Spleen (tissue), 11 donors: ENCODE results near the gene UQCC2. TPM values are rescaled to one million over a fixed set of nuclear protein-coding genes. Genes with fewer than 3 reads are reported as not detected.

Experiments used
- DNase-seq: peaks from one replicate; pipeline ENCODE4 v3.0.0-alpha.2; 2020
- H3K27ac ChIP-seq, 8 donors: fragments of 200-600 bp; sonication (generic) in 7 of 8; 1 replicate in 4 of 8; 2 replicates in 4 of 8; pipeline versions ENCODE4 v1.5.0 to v1.8.0; 2016 to 2021; ENCODE audit warnings: inconsistent platforms in 4 of 8, mild to moderate bottlenecking in 4 of 8, moderate library complexity in 1 of 8
- H3K27me3 ChIP-seq, 7 donors: fragments of 200-600 bp; sonication (generic) in 6 of 7; replicated peaks in 1 of 7; 1 replicate in 4 of 7; 2 replicates in 3 of 7; pipeline versions ENCODE4 v1.5.0 to v1.8.0; 2016 to 2021; ENCODE audit warnings: inconsistent platforms in 3 of 7, mild to moderate bottlenecking in 1 of 7
- H3K36me3 ChIP-seq, 6 donors: fragments of 200-600 bp; sonication (generic) in 5 of 6; 1 replicate in 4 of 6; 2 replicates in 2 of 6; pipeline versions ENCODE4 v1.5.0 to v1.8.0; 2016 to 2021; ENCODE audit warnings: inconsistent platforms in 2 of 6
- H3K4me1 ChIP-seq, 6 donors: fragments of 200-600 bp; sonication (generic) in 5 of 6; 1 replicate in 3 of 6; 2 replicates in 3 of 6; pipeline versions ENCODE4 v1.5.0 to v1.8.0; 2016 to 2021; ENCODE audit warnings: inconsistent platforms in 3 of 6
- H3K4me3 ChIP-seq, 8 donors: fragments of 200-600 bp; sonication (generic) in 7 of 8; 1 replicate in 4 of 8; 2 replicates in 4 of 8; pipeline versions ENCODE4 v1.5.0 to v1.8.0; 2016 to 2021; ENCODE audit warnings: inconsistent platforms in 4 of 8, mild to moderate bottlenecking in 4 of 8, moderate library complexity in 2 of 8
- H3K9me3 ChIP-seq, 8 donors: fragments of 200-600 bp; sonication (generic) in 7 of 8; 1 replicate in 4 of 8; 2 replicates in 4 of 8; pipeline versions ENCODE4 v1.5.0 to v1.8.0; 2016 to 2021; ENCODE audit warnings: inconsistent platforms in 4 of 8
- CTCF ChIP-seq, 11 experiments: fragments of 200-600 bp in 7 of 11; fragments of 450-650 bp in 4 of 11; sonication (generic) in 4 of 11; IDR thresholded peaks in 8 of 11; conservative IDR thresholded peaks in 3 of 11; 1 replicate in 7 of 11; 2 replicates in 4 of 11; pipeline versions ENCODE4 v1.4.0 to v1.8.0; 2016 to 2021; ENCODE audit warnings: antibody characterized with exemption in 11 of 11, inconsistent platforms in 4 of 11, mild to moderate bottlenecking in 1 of 11
- POLR2A ChIP-seq, 3 donors: fragments of 450-650 bp; IDR thresholded peaks; one replicate each; pipeline ENCODE4 v1.5.1; 2017; ENCODE audit warnings: antibody characterized with exemption in 3 of 3, mild to moderate bottlenecking in 1 of 3
- POLR2AphosphoS5 ChIP-seq, 3 donors: sonication (generic); formaldehyde crosslinking; IDR thresholded peaks; one replicate each; pipeline ENCODE4 v1.5.1; 2017; ENCODE audit warnings: antibody characterized with exemption in 3 of 3
- WGBS, 5 donors: extraction: QIAGEN DNeasy Blood & Tissue Kit in 3 of 5; methylation state at CpG; one replicate each; pipeline versions ENCODE4 v1.1.5 to v1.1.7; 2013 to 2018; 5-methylcytosine and 5-hydroxymethylcytosine counted together
- intact Hi-C: fragments of 100-400 bp; cut with DNase I; formaldehyde crosslinking; loops from one replicate; pipeline ENCODE4 v1.15.0; 2023; ENCODE audit warnings: low total_unique reads
- polyA plus RNA-seq, 3 donors: library from polyadenylated mRNA; stranded (reverse); fragments of 200-250 nt; gene quantifications; one replicate each; pipeline ENCODE4 v1.2.1, GENCODE V29; 2013
- total RNA-seq, 7 donors: library from RNA; depleted of rRNA in 3 of 7; stranded (reverse); fragments of >200 nt in 3 of 7; fragmentation: NEBNext Ultra II Directional in 4 of 7; extraction: Animal tissue kit (Norgen Biotek cat#: 25700) in 4 of 7; gene quantifications; one replicate each; pipeline versions ENCODE4 v1.1.0 to v1.2.1, GENCODE V29; 2016 to 2021
- donor health status: healthy with polysubstance abuse.
- donor health status: DM: no; HTN: no; CAD: no; lungs with moderate emphysema.
- donor health status: DM: no; HTN: no; CAD: no.
- donor health status: Bipolar disorder and iron deficiency.
- donor health status: healthy.
- donor health status: DM: no; HTN: no; CAD: no.
- donor health status: DM: yes; HTN: yes; CAD: no.

Gene UQCC2
- total and polyA plus RNA-seq, 10 donors, result 8.7 to 77.0 (median 34.1) TPM

- DNase-seq, result no peak
- Histone ChIP-seq H3K36me3 (peaks cover 0 to 100% (median 94%) of the 10 kb centered on the region in 6 donors), H3K4me3 (no peak overlapping the region), H3K27ac (no peak overlapping the region), H3K9me3 (no peaks in the 10 kb centered on the region), H3K4me1 (peaks cover 0 to 16% (median 8%) of the 10 kb centered on the region in 6 donors), H3K27me3 (no peaks in the 10 kb centered on the region)
- 67 to 76% (median 73%) methylated on average over 12 of the region's 12 CpGs for WGBS, 5 donors
- TF ChIP-seq POLR2AphosphoS5 (IDR thresholded peaks at IDR 0.05), result no peak
- TF ChIP-seq CTCF (IDR thresholded peaks at IDR 0.05 in 8 of 11, conservative IDR thresholded peaks at IDR 0.05 in 3 of 11), result no peak
- TF ChIP-seq POLR2A (IDR thresholded peaks at IDR 0.05), result no peak
- intact Hi-C loops, result no loop called here
These were observed 32.5 kb downstream of the UQCC2 start for GRCh38 chr6:33678932-33679490.

GRCh38 chr6:33678233-33678931, 33.1 kb downstream of the UQCC2 start:
- Histone ChIP-seq H3K4me3 (no peak overlapping the region), H3K9me3 (no peaks in the 10 kb centered on the region), H3K4me1 (peaks cover 0 to 11% (median 5%) of the 10 kb centered on the region in 6 donors), H3K27ac (no peak overlapping the region), H3K27me3 (no peaks in the 10 kb centered on the region), H3K36me3 (peaks cover 5 to 100% (median 95%) of the 10 kb centered on the region in 6 donors)
- intact Hi-C loops, result no loop called here
- WGBS, 5 donors, result 83 to 91% (median 84%) methylated on average over 24 of the region's 24 CpGs
- no peak for DNase-seq
- TF ChIP-seq POLR2AphosphoS5 (IDR thresholded peaks at IDR 0.05) (no peak), CTCF (IDR thresholded peaks at IDR 0.05 in 8 of 11, conservative IDR thresholded peaks at IDR 0.05 in 3 of 11) (no peak), POLR2A (IDR thresholded peaks at IDR 0.05) (no peak)

GRCh38 chr6:33677689-33678088, 33.8 kb downstream of the UQCC2 start:
- peaks cover 5 to 100% (median 96%) of the 10 kb centered on the region in 6 donors for H3K36me3 ChIP-seq
- no peak overlapping the region for H3K4me3 ChIP-seq
- WGBS, 5 donors, result 85 to 100% (median 98%) methylated on average over 2 of the region's 2 CpGs
- H3K4me1 ChIP-seq, result peaks cover 0 to 4% (median 0%) of the 10 kb centered on the region in 6 donors
- H3K27me3 ChIP-seq, result no peaks in the 10 kb centered on the region
- intact Hi-C loops, result no loop called here
- TF ChIP-seq CTCF (IDR thresholded peaks at IDR 0.05 in 8 of 11, conservative IDR thresholded peaks at IDR 0.05 in 3 of 11), result no peak
- no peak for TF ChIP-seq POLR2A (IDR thresholded peaks at IDR 0.05)
- no peak for TF ChIP-seq POLR2AphosphoS5 (IDR thresholded peaks at IDR 0.05)
- H3K9me3 ChIP-seq, result no peaks in the 10 kb centered on the region
- no peak for DNase-seq
- H3K27ac ChIP-seq, result no peak overlapping the region

- TF ChIP-seq POLR2AphosphoS5 (IDR thresholded peaks at IDR 0.05), result no peak
- H3K4me1 ChIP-seq, result peaks cover 0 to 6% (median 0%) of the 10 kb centered on the region in 6 donors
- H3K9me3 ChIP-seq, result no peaks in the 10 kb centered on the region
- WGBS, 5 donors, result 68 to 79% (median 77%) methylated on average over 8 of the region's 8 CpGs
- no peak for DNase-seq
- no peak overlapping the region for H3K4me3 ChIP-seq
- no peak overlapping the region for H3K27ac ChIP-seq
- intact Hi-C loops, result no loop called here
- H3K36me3 ChIP-seq, result peaks cover 5 to 100% (median 93%) of the 10 kb centered on the region in 6 donors
- no peaks in the 10 kb centered on the region for H3K27me3 ChIP-seq
These were observed 34.3 kb downstream of the UQCC2 start for GRCh38 chr6:33677143-33677660.
